Measurements from ENCODE around the gene CARNS1.

- TF ChIP-seq CTCF (IDR thresholded peaks at IDR 0.05): no peak
- TF ChIP-seq POLR2A (IDR thresholded peaks at IDR 0.05): no peak
Measured at GRCh38 chr11:67423891-67424613, 8.6 kb downstream of the CARNS1 start.
